ENCODE data around the gene NDST4.

DNA sequence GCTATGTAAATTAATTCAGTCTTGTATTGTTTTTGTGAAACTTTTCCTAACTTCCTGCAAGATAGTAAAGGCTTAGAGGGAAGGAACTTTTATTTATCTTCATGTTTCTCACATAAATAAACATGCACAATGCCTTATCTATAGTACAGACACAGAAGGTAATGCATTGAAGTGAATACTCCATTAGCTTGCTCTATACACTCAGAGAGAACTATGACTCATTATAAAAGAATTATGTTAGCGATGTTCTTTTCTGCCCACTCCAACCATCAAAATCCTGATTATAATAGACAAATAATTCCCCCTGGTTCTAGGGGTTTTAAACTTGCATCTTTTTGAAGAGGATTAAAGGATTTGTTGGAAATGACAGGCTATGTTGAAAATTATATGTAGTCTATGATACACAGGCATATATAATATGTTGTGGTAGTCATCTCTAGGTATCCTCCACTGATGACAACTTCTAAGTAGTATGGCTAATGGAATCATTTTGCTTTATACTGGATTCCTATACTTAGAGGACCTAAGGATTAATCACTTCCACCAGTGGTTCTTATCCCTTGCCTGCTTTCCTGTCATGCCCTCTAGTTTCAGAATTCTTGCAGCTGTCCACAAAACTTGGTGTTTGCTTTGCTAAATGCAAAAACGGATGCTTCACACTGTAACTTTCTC is 115.7 kb downstream of the NDST4 start:
- TF ChIP-seq, protein P1, sequence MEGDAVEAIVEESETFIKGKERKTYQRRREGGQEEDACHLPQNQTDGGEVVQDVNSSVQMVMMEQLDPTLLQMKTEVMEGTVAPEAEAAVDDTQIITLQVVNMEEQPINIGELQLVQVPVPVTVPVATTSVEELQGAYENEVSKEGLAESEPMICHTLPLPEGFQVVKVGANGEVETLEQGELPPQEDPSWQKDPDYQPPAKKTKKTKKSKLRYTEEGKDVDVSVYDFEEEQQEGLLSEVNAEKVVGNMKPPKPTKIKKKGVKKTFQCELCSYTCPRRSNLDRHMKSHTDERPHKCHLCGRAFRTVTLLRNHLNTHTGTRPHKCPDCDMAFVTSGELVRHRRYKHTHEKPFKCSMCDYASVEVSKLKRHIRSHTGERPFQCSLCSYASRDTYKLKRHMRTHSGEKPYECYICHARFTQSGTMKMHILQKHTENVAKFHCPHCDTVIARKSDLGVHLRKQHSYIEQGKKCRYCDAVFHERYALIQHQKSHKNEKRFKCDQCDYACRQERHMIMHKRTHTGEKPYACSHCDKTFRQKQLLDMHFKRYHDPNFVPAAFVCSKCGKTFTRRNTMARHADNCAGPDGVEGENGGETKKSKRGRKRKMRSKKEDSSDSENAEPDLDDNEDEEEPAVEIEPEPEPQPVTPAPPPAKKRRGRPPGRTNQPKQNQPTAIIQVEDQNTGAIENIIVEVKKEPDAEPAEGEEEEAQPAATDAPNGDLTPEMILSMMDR (IDR thresholded peaks at IDR 0.05; ENCODE audit: low read depth, low read length), result no peak
- TF ChIP-seq EZH2phosphoT487 (IDR thresholded peaks at IDR 0.05; ENCODE audit: low read depth), result no peak
